SJSA1 (cell line): ENCODE data around the gene FBN2. TPM values are rescaled to one million over a fixed set of nuclear protein-coding genes. Genes with fewer than 3 reads are reported as not detected.

Source experiments
- DNase-seq, 2 experiments: peaks; one replicate each; pipeline ENCODE4 v3.0.0-alpha.2; 2015 to 2020; ENCODE audit warnings: low spot score in 2 of 2, low read depth in 1 of 2
- H3K27ac ChIP-seq: fragments of 250-450 bp; sonication (Bioruptor Pico); 2 replicates; pipeline ENCODE4 v1.5.1; 2020; ENCODE audit warnings: mild to moderate bottlenecking, moderate library complexity
- H3K27me3 ChIP-seq: fragments of 250-450 bp; sonication (Bioruptor Pico); replicated peaks from 2 replicates; pipeline ENCODE4 v1.5.1; 2020; ENCODE audit warnings: mild to moderate bottlenecking, moderate library complexity
- H3K36me3 ChIP-seq: fragments of 250-450 bp; sonication (Bioruptor Pico); 2 replicates; pipeline ENCODE4 v1.5.1; 2020; ENCODE audit warnings: mild to moderate bottlenecking
- H3K4me1 ChIP-seq: fragments of 250-450 bp; sonication (Bioruptor Pico); replicated peaks from 2 replicates; pipeline ENCODE4 v1.6.1; 2021; ENCODE audit warnings: mild to moderate bottlenecking
- H3K4me3 ChIP-seq: fragments of 250-450 bp; sonication (Bioruptor Pico); 2 replicates; pipeline ENCODE4 v1.5.1; 2020; ENCODE audit warnings: mild to moderate bottlenecking
- H3K9me3 ChIP-seq: fragments of 250-450 bp; sonication (Bioruptor Pico); replicated peaks from 2 replicates; pipeline ENCODE4 v1.5.1; 2020; ENCODE audit warnings: mild to moderate bottlenecking
- total RNA-seq: library from RNA; depleted of rRNA; stranded (reverse); fragments of >200 nt; shearing (Covaris generic); gene quantifications from 2 replicates; pipeline ENCODE4 v1.2.3, GENCODE V29; 2014

FBN2 gene
- total RNA-seq, 1 experiment from 2014 or later, result 18.5 TPM

- H3K4me3 ChIP-seq, result no peak overlapping the region
- DNase-seq, result no peak
- no peaks in the 10 kb centered on the region for H3K4me1 ChIP-seq
Measured at GRCh38 chr5:128264564-128265360, 273.3 kb downstream of the FBN2 start.

GRCh38 chr5:128263357-128263756 is 274.7 kb downstream of the FBN2 start:
- no peak overlapping the region for H3K4me3 ChIP-seq
- H3K27me3 ChIP-seq, result no peaks in the 10 kb centered on the region

More at GRCh38 chr5:128264564-128265360, 273.3 kb downstream of the FBN2 start:
- Histone ChIP-seq H3K36me3 (no peaks in the 10 kb centered on the region), H3K27me3 (no peaks in the 10 kb centered on the region), H3K27ac (no peak overlapping the region), H3K9me3 (no peaks in the 10 kb centered on the region)

GRCh38 chr5:128262911-128263310 is 275.1 kb downstream of the FBN2 start:
- Histone ChIP-seq H3K36me3 (no peaks in the 10 kb centered on the region), H3K4me3 (no peak overlapping the region), H3K4me1 (no peaks in the 10 kb centered on the region), H3K27me3 (no peaks in the 10 kb centered on the region), H3K9me3 (no peaks in the 10 kb centered on the region), H3K27ac (no peak overlapping the region)
- DNase-seq, result no peak

More at GRCh38 chr5:128263357-128263756, 274.7 kb downstream of the FBN2 start:
- H3K9me3 ChIP-seq, result no peaks in the 10 kb centered on the region
- H3K4me1 ChIP-seq, result no peaks in the 10 kb centered on the region
- H3K36me3 ChIP-seq, result no peaks in the 10 kb centered on the region
- H3K27ac ChIP-seq, result no peak overlapping the region
- no peak for DNase-seq

GRCh38 chr5:128259607-128260021 is 278.4 kb downstream of the FBN2 start:
- no peaks in the 10 kb centered on the region for H3K27me3 ChIP-seq
- no peaks in the 10 kb centered on the region for H3K4me1 ChIP-seq
- H3K36me3 ChIP-seq, result no peaks in the 10 kb centered on the region
- DNase-seq, result no peak
- no peaks in the 10 kb centered on the region for H3K9me3 ChIP-seq
- no peak overlapping the region for H3K27ac ChIP-seq
- no peak overlapping the region for H3K4me3 ChIP-seq

GRCh38 chr5:128258372-128258771 is 279.7 kb downstream of the FBN2 start:
- Histone ChIP-seq H3K27ac (no peak overlapping the region), H3K36me3 (no peaks in the 10 kb centered on the region), H3K4me1 (no peaks in the 10 kb centered on the region), H3K9me3 (no peaks in the 10 kb centered on the region), H3K4me3 (no peak overlapping the region), H3K27me3 (no peaks in the 10 kb centered on the region)
- no peak for DNase-seq

- no peak for DNase-seq
- H3K36me3 ChIP-seq, result no peaks in the 10 kb centered on the region
- no peaks in the 10 kb centered on the region for H3K27me3 ChIP-seq
- no peaks in the 10 kb centered on the region for H3K9me3 ChIP-seq
- H3K4me3 ChIP-seq, result no peak overlapping the region
- H3K4me1 ChIP-seq, result no peaks in the 10 kb centered on the region
- H3K27ac ChIP-seq, result no peak overlapping the region
Measured at GRCh38 chr5:128257076-128257475, 281.0 kb downstream of the FBN2 start.

- H3K4me3 ChIP-seq, result no peak overlapping the region
- no peaks in the 10 kb centered on the region for H3K9me3 ChIP-seq
- no peak for DNase-seq
- no peaks in the 10 kb centered on the region for H3K27me3 ChIP-seq
- H3K36me3 ChIP-seq, result no peaks in the 10 kb centered on the region
- no peak overlapping the region for H3K27ac ChIP-seq
- H3K4me1 ChIP-seq, result no peaks in the 10 kb centered on the region
Measured at GRCh38 chr5:128254789-128255188, 283.3 kb downstream of the FBN2 start.

- H3K4me1 ChIP-seq, result no peaks in the 10 kb centered on the region
- H3K36me3 ChIP-seq, result no peaks in the 10 kb centered on the region
- H3K4me3 ChIP-seq, result no peak overlapping the region
- no peak overlapping the region for H3K27ac ChIP-seq
- no peaks in the 10 kb centered on the region for H3K27me3 ChIP-seq
- no peak for DNase-seq
- H3K9me3 ChIP-seq, result no peaks in the 10 kb centered on the region
Measured at GRCh38 chr5:128253880-128254279, 284.2 kb downstream of the FBN2 start.

- Histone ChIP-seq H3K36me3 (no peaks in the 10 kb centered on the region), H3K9me3 (no peaks in the 10 kb centered on the region), H3K4me3 (no peak overlapping the region), H3K27me3 (no peaks in the 10 kb centered on the region), H3K4me1 (no peaks in the 10 kb centered on the region), H3K27ac (no peak overlapping the region)
- DNase-seq, result no peak
Measured at GRCh38 chr5:128253161-128253560, 284.9 kb downstream of the FBN2 start.

- Histone ChIP-seq H3K9me3 (no peaks in the 10 kb centered on the region), H3K36me3 (no peaks in the 10 kb centered on the region), H3K4me1 (no peaks in the 10 kb centered on the region), H3K4me3 (no peak overlapping the region), H3K27ac (no peak overlapping the region), H3K27me3 (no peaks in the 10 kb centered on the region)
- no peak for DNase-seq
Measured at GRCh38 chr5:128252756-128253155, 285.3 kb downstream of the FBN2 start.

GRCh38 chr5:128252196-128252595 is 285.8 kb downstream of the FBN2 start:
- Histone ChIP-seq H3K27ac (no peak overlapping the region), H3K9me3 (no peaks in the 10 kb centered on the region), H3K4me3 (no peak overlapping the region), H3K36me3 (no peaks in the 10 kb centered on the region), H3K4me1 (no peaks in the 10 kb centered on the region), H3K27me3 (no peaks in the 10 kb centered on the region)
- DNase-seq, result no peak

- H3K27ac ChIP-seq, result no peak overlapping the region
- H3K27me3 ChIP-seq, result no peaks in the 10 kb centered on the region
- no peaks in the 10 kb centered on the region for H3K9me3 ChIP-seq
- DNase-seq, result no peak
- no peaks in the 10 kb centered on the region for H3K36me3 ChIP-seq
- H3K4me1 ChIP-seq, result no peaks in the 10 kb centered on the region
- no peak overlapping the region for H3K4me3 ChIP-seq
Measured at GRCh38 chr5:128245974-128246373, 292.1 kb downstream of the FBN2 start.

GRCh38 chr5:128243958-128244582 is 294.0 kb downstream of the FBN2 start:
- H3K4me3 ChIP-seq, result no peak overlapping the region
- H3K36me3 ChIP-seq, result no peaks in the 10 kb centered on the region
- no peak overlapping the region for H3K27ac ChIP-seq
- no peaks in the 10 kb centered on the region for H3K4me1 ChIP-seq
- DNase-seq, result no peak
- H3K27me3 ChIP-seq, result no peaks in the 10 kb centered on the region
- H3K9me3 ChIP-seq, result no peaks in the 10 kb centered on the region

- H3K4me1 ChIP-seq, result no peaks in the 10 kb centered on the region
- no peak overlapping the region for H3K27ac ChIP-seq
- DNase-seq, result no peak
- H3K27me3 ChIP-seq, result no peaks in the 10 kb centered on the region
- no peaks in the 10 kb centered on the region for H3K36me3 ChIP-seq
- no peaks in the 10 kb centered on the region for H3K9me3 ChIP-seq
- no peak overlapping the region for H3K4me3 ChIP-seq
Measured at GRCh38 chr5:128241051-128241695, 296.9 kb downstream of the FBN2 start.
